Activated CD4-positive, alpha-beta memory T cell treated with anti-CD3 and anti-CD28 coated beads for 36 hours (primary cell): ENCODE data around the gene GDNF. TPM values are rescaled to one million over a fixed set of nuclear protein-coding genes. Genes with fewer than 3 reads are reported as not detected.

Experiments used
- CTCF ChIA-PET: fragments of 350-600 bp; sonication (Branson Sonifier 250); formaldehyde crosslinking; loops from one replicate; lab custom pipeline; 2021; ENCODE audit warnings: antibody characterized with exemption, inconsistent platforms; lab: Charles Lee
- POLR2A ChIA-PET: fragments of 350-600 bp; sonication (Branson Sonifier 250); formaldehyde crosslinking; loops from one replicate; lab custom pipeline; 2021; ENCODE audit warnings: antibody characterized with exemption; lab: Charles Lee
- DNase-seq: peaks from one replicate; pipeline ENCODE4 v3.0.0-alpha.2; 2020
- H3K27ac Mint-ChIP-seq: one replicate; pipeline ENCODE4 v1.8.0; 2021; ENCODE audit warnings: mixed read lengths
- H3K27me3 Mint-ChIP-seq: one replicate; pipeline ENCODE4 v1.8.0; 2021; ENCODE audit warnings: mixed read lengths
- H3K36me3 Mint-ChIP-seq: one replicate; pipeline ENCODE4 v1.8.0; 2021; ENCODE audit warnings: mixed read lengths
- H3K4me1 Mint-ChIP-seq: one replicate; pipeline ENCODE4 v1.8.0; 2021; ENCODE audit warnings: low read depth, mixed read lengths
- H3K4me3 Mint-ChIP-seq: one replicate; pipeline ENCODE4 v1.8.0; 2021; ENCODE audit warnings: mild to moderate bottlenecking, mixed read lengths
- H3K9me3 Mint-ChIP-seq: one replicate; pipeline ENCODE4 v1.8.0; 2021; ENCODE audit warnings: mixed read lengths
- intact Hi-C: fragments of 100-400 bp; cut with micrococcal nuclease; formaldehyde crosslinking; loops from one replicate; pipeline ENCODE4 v1.15.1; 2023
- total RNA-seq, 2 experiments: library from RNA; stranded (reverse); gene quantifications; one replicate each; pipeline ENCODE4 v1.2.3, GENCODE V29; 2021

GDNF gene, protein sequence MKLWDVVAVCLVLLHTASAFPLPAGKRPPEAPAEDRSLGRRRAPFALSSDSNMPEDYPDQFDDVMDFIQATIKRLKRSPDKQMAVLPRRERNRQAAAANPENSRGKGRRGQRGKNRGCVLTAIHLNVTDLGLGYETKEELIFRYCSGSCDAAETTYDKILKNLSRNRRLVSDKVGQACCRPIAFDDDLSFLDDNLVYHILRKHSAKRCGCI
- not detected for total RNA-seq

DNA sequence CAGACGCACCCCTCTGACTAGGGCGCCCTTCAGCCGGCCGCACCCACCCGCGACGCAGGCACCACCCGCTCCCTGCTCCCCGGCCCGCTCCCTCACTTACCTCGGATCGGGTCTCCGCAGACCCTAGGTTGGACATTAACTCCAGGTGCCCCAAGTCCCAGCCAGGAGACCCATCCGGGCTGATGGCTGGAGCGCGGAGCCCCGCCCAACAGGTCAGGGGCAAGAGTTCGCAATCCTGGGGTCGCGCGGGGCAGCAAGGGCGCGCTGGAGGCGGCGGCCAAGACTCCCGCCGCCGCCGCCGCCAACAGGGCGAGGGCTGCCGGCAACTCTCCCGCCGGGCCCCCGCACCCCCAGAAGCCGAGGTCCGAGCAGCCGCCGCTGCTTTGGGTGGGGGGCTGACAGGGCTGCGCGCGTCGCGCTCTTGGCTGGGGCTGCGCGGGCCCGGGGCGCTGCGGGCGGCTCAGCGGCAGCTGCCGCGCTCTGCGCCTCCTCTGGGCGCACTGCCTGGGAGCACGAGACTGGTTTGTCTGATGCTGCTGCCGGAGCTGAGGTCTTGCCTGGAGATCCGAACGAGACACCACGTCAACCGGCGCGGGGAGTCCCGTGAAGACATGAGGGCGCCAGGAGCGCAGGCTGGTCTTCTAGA is at the start of gene GDNF:
TSS of gene GDNF (minus strand) at position 635 of the 646 bp plus-strand sequence. CDS start 5,245 bp downstream, outside the sequence.
- Mint-ChIP-seq H3K4me3 (no peak within 1 kb of the TSS), H3K4me1 (peaks cover 27% of the 10 kb centered on the region), H3K27ac (no peak within 1 kb of the TSS), H3K36me3 (no peaks in the 10 kb centered on the region), H3K27me3 (peaks cover 70% of the 10 kb centered on the region), H3K9me3 (no peaks in the 10 kb centered on the region)
- ChIA-PET CTCF (interaction anchor here (1.9 to 2.2 kb wide), 2 partner anchors 352 to 353 kb away, joined by 5 to 11 read pairs; no protein-coding TSS in a partner anchor), POLR2A (no interaction called here)
- intact Hi-C loops = no loop called here
- DNase-seq = no peak

- Mint-ChIP-seq H3K4me3 (no peak overlapping the region), H3K27me3 (peaks cover 1% of the 10 kb centered on the region), H3K4me1 (no peaks in the 10 kb centered on the region), H3K27ac (no peak overlapping the region), H3K36me3 (no peaks in the 10 kb centered on the region), H3K9me3 (no peaks in the 10 kb centered on the region)
- ChIA-PET POLR2A (no interaction called here), CTCF (interaction anchor here (0.6 kb wide), 1 partner anchor 38 kb away, joined by 3 read pairs; no protein-coding TSS in a partner anchor)
- intact Hi-C loops = no loop called here
- no peak for DNase-seq
Observed at GRCh38 chr5:37888476-37888875, 48.6 kb upstream of the GDNF start.

GRCh38 chr5:37886242-37886905 is 46.5 kb upstream of the GDNF start:
- Mint-ChIP-seq H3K9me3 (peaks cover 3% of the 10 kb centered on the region), H3K27ac (no peak overlapping the region), H3K36me3 (no peaks in the 10 kb centered on the region), H3K27me3 (peaks cover 5% of the 10 kb centered on the region), H3K4me1 (no peaks in the 10 kb centered on the region), H3K4me3 (no peak overlapping the region)
- ChIA-PET POLR2A (no interaction called here), CTCF (no interaction called here)
- no peak for DNase-seq
- intact Hi-C loops = no loop called here

DNA sequence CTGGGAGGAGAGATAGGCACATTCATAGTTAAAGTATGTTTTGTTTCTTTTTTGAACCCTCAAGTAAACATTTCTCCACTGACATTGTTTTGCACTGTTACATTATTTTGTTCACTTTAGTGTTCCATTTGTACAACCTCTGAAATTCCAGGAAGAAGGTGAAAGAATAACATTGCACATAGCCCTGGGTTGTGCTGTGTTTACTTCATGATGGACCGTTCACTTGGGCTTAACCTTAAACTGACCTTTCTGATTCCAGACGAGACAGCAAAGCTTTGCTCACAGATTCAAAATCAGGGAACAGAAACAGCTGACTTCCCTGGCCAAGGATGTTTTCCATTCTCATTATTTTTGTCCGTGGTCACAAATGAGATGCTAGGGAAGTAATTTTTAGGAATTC is 42.8 kb upstream of the GDNF start:
- ChIA-PET CTCF (no interaction called here), POLR2A (no interaction called here)
- Mint-ChIP-seq H3K9me3 (peaks cover 3% of the 10 kb centered on the region), H3K27me3 (peaks cover 8% of the 10 kb centered on the region), H3K27ac (no peak overlapping the region), H3K4me3 (no peak overlapping the region), H3K36me3 (no peaks in the 10 kb centered on the region), H3K4me1 (no peaks in the 10 kb centered on the region)
- intact Hi-C loops = no loop called here
- no peak for DNase-seq

- no peak for DNase-seq
- no peak overlapping the region for H3K4me3 Mint-ChIP-seq
- intact Hi-C loops = no loop called here
- no peaks in the 10 kb centered on the region for H3K4me1 Mint-ChIP-seq
- ChIA-PET CTCF (no interaction called here), POLR2A (no interaction called here)
- no peaks in the 10 kb centered on the region for H3K36me3 Mint-ChIP-seq
- H3K9me3 Mint-ChIP-seq = peaks cover 3% of the 10 kb centered on the region
- H3K27ac Mint-ChIP-seq = no peak overlapping the region
- peaks cover 8% of the 10 kb centered on the region for H3K27me3 Mint-ChIP-seq
Observed at GRCh38 chr5:37881359-37881758, 41.5 kb upstream of the GDNF start.

GRCh38 chr5:37876943-37877342 is 37.1 kb upstream of the GDNF start:
- intact Hi-C loops = no loop called here
- ChIA-PET CTCF (interaction anchor here (0.6 kb wide), 1 partner anchor 151 kb away, joined by 3 read pairs; no protein-coding TSS in a partner anchor), POLR2A (no interaction called here)
- Mint-ChIP-seq H3K9me3 (peaks cover under 1% of the 10 kb centered on the region), H3K4me1 (no peaks in the 10 kb centered on the region), H3K4me3 (no peak overlapping the region), H3K27ac (no peak overlapping the region), H3K36me3 (no peaks in the 10 kb centered on the region), H3K27me3 (peaks cover 8% of the 10 kb centered on the region)
- no peak for DNase-seq

DNA sequence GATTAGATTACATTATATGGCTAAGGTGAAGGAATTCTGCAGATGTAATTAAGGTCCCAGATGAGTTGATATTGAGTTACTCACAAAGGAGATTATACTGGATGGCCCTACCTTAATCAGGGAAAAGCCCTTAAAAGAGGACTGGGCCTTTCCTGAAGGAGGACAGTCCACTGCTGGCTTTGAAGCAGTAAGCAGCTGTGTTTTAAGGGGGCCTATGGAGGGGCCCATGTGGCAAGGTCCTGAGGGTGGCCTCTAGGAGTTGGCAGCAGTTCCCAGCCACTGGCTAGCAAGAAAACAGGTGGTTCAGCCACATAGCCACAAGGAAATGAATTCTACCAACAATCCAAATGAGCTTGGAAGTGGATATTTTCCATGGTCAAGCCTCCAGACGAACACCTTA is 36.4 kb upstream of the GDNF start:
- Mint-ChIP-seq H3K4me3 (no peak overlapping the region), H3K36me3 (no peaks in the 10 kb centered on the region), H3K27me3 (peaks cover 3% of the 10 kb centered on the region), H3K27ac (no peak overlapping the region), H3K9me3 (no peaks in the 10 kb centered on the region), H3K4me1 (no peaks in the 10 kb centered on the region)
- CTCF ChIA-PET = no interaction called here
- POLR2A ChIA-PET = no interaction called here
- intact Hi-C loops = no loop called here
- no peak for DNase-seq

GRCh38 chr5:37875051-37875787 is 35.4 kb upstream of the GDNF start:
- intact Hi-C loops = no loop called here
- Mint-ChIP-seq H3K4me1 (no peaks in the 10 kb centered on the region), H3K4me3 (no peak overlapping the region), H3K9me3 (no peaks in the 10 kb centered on the region), H3K27me3 (no peaks in the 10 kb centered on the region), H3K27ac (no peak overlapping the region), H3K36me3 (no peaks in the 10 kb centered on the region)
- ChIA-PET POLR2A (no interaction called here), CTCF (no interaction called here)
- DNase-seq = no peak

DNA sequence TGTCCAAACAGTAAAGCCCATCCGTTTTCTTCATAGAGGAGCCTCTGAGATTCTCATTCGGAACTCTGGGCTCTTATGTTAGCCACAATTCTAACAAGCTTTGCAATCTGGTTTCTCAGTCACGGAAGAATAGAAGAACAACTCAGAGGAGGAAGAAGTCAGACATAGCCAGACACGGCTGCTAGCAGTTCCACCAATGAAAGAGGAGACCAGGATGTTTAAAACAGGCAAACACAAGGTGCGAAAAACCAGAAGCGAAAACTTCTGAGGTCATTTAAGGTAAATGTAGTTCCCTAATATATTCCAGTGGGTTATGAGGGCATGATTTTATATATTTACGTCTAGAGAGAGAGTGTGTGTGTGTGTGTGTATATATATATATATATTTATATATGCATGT is 34.1 kb upstream of the GDNF start:
- DNase-seq = no peak
- POLR2A ChIA-PET = no interaction called here

DNA sequence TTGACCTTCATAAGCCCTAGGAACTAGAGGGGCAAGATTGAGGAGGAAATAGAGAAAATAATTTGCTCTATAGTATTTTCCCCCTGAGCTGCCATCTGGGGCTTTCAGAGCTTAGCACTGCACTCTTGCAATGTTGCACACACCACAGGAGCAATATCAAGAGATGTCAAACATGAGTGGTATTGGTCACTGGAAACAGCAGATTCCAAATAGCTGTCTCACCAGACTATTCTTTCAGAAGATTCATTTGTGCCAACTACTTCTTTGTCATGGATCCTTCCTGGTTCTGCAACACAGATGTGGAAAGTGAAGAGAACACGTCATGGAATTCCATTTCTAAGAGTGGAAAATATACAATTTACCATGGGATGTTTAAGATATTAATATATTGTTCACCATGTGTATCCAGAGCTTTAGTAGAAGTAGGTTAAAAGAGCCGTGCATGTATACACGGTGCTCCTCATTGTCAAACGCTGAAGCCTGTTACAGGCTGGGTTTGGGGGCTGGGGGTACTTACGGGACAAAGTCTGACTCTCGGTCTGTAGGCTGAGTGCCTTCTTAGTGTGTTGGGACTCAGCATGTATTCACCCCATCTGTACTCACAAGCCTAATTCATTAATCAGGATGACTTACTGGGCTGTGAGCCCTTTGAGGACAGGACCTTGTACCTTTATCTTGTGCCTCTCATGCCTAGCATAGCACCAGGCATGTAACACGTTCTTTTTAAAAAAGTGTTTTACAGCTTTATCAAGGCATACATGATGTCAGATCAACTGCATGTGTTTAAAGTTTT is 31.4 kb upstream of the GDNF start:
- Mint-ChIP-seq H3K36me3 (no peaks in the 10 kb centered on the region), H3K27me3 (peaks cover 2% of the 10 kb centered on the region), H3K27ac (no peak overlapping the region), H3K9me3 (no peaks in the 10 kb centered on the region), H3K4me3 (no peak overlapping the region), H3K4me1 (no peaks in the 10 kb centered on the region)
- intact Hi-C loops = no loop called here
- no peak for DNase-seq
- ChIA-PET POLR2A (no interaction called here), CTCF (no interaction called here)

More for the DNA sequence above, 34.1 kb upstream of the GDNF start:
- Mint-ChIP-seq H3K4me1 (no peaks in the 10 kb centered on the region), H3K36me3 (no peaks in the 10 kb centered on the region), H3K27ac (no peak overlapping the region), H3K4me3 (no peak overlapping the region), H3K27me3 (no peaks in the 10 kb centered on the region), H3K9me3 (no peaks in the 10 kb centered on the region)
- CTCF ChIA-PET = no interaction called here
- intact Hi-C loops = no loop called here

GRCh38 chr5:37869216-37869615 is 29.4 kb upstream of the GDNF start:
- ChIA-PET CTCF (no interaction called here), POLR2A (no interaction called here)
- H3K4me3 Mint-ChIP-seq = no peak overlapping the region
- no peaks in the 10 kb centered on the region for H3K36me3 Mint-ChIP-seq
- H3K27ac Mint-ChIP-seq = no peak overlapping the region
- H3K9me3 Mint-ChIP-seq = no peaks in the 10 kb centered on the region
- intact Hi-C loops = no loop called here
- no peaks in the 10 kb centered on the region for H3K4me1 Mint-ChIP-seq
- H3K27me3 Mint-ChIP-seq = peaks cover 5% of the 10 kb centered on the region
- no peak for DNase-seq
